ENCODE measurements around the gene TAMM41. TPM values are rescaled to one million over a fixed set of nuclear protein-coding genes. Genes with fewer than 3 reads are reported as not detected.
"Not testable (repeated sequence)": the region's sequence is repeated elsewhere in the genome, so short reads cannot be mapped to it uniquely, and the experiment has no call there.

Gene TAMM41
- total RNA-seq, 1 donor from 2014 or later: 3.7 TPM

- DNase-seq (ENCODE audit: low read depth, low spot score): no peak
These were observed 32.0 kb downstream of the TAMM41 start for GRCh38 chr3:11814663-11815062.

DNA sequence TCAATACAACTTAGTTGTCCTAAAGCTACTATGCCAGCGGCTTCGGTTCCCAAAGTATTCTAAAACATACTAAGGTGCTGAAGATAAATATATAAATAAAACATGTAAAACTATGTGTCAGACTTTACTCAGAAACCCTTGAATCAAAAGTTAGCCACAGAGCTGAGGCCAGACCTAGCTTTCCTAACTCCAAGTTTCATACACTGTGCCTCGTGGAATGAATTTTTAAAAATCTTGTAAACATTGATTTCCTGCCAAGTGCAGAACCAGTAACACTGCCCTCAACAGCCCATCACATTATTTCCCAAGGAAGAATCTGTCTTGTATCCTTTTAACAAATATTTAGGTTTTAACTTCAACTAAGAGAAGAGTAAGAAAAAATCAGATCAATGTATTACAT, 36.4 kb downstream of the TAMM41 start:
- DNase-seq (ENCODE audit: low read depth, low spot score): no peak

DNA sequence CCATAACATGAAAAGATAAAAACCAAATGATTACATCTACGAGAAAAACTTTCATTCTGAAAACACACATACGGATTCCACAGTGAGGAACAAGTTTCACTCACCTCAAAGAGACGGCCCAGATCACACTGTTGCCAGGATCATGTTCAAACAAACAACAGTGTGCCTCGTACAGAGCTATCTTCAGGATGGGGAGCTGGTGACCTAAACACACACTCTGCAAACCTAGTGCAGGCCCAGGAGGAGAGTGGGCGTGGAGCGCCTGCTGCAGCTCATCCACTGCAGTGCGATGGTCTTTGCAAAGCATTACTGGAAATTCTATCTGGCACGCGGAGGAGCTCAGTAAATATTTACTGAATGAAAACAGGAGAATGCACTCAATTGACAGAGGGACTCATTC, 38.5 kb downstream of the TAMM41 start:
- DNase-seq (ENCODE audit: low read depth, low spot score): no peak

GRCh38 chr3:11807686-11808085, 39.0 kb downstream of the TAMM41 start:
- no peak for DNase-seq (ENCODE audit: low read depth, low spot score)

GRCh38 chr3:11805716-11806115, 41.0 kb downstream of the TAMM41 start:
- DNase-seq (ENCODE audit: low read depth, low spot score): no peak

- peak; percentile 11 for DNase-seq (ENCODE audit: low read depth, low spot score)
These were observed 42.5 kb downstream of the TAMM41 start for GRCh38 chr3:11803977-11804892.

DNA sequence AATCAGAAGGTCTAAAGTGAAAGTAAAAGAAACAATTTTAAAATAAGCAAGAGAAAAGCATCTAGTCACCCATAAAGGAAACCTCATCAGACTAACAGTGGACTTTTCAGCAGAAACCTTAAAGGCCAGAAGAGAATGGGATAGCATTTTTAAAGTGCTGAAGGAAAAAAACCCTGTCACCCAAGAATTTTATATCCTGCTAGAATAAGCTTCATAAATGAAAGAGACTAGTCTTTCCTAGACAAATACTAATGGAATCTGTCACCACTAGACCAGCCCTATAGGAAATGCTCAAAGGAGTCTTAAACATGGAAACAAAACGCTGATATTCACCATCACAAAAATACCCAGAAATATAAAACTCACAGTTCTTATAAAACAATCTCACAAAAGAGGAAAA, 46.9 kb downstream of the TAMM41 start:
- DNase-seq (ENCODE audit: low read depth, low spot score): no peak

DNA sequence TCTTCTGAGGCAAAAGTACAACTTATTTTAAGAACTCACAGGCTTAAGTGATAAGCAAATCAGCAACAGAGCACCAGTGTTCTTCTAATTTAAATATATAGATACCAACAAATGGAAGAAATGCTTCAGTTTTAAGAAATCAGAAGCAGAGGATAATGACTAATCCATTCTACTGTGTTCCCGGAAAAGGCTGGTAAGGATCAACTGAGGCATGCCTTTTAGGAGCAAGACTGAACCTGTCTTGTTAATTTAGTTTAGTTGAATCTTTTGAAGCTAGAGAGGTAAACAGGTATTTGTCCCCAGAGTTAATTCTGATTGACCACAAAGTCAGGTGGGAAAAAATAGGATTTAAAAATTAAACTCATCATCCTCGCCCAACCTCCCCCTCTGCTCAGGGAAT, 51.8 kb downstream of the TAMM41 start:
- no peak for DNase-seq (ENCODE audit: low read depth, low spot score)

DNA sequence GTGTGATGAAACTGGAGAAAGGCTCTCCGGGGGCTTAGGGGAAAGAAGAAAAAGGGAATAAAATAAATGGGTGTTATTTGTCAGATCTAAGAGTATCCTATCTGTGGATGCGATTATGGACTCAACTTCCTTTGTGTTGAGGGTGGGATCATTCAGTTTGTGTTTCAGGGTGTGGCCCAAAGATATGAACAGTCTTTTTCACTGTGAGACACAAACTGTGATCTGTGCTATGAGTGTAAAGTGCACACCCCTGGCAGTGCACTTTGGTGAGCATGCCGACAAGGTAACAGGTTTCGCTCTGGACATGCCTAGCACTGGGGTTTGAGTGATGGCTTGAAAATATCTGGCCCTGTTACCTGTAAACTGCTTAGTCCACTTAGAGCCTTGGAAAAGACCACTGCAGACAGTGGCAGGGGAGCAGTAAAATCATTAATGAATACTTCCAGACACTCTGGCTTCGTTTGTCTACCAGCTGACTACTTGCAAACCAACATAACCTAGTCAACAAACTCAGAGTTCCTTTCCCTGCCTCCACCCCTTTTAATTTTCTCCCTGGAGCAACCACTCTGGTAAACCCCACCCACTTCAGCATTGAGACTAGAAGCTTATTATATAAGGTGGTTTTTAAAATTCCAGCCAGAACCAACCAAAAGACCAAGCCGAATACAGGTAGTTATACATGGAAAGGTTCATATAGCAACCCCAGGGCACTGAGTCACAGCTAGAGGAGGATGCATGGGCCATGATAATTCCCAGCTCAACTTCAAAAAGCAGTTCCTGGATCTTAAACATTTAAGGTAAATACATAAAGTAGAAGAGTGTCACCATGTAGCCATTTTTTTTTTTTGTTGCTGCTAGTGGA, 55.1 kb downstream of the TAMM41 start:
- DNase-seq (ENCODE audit: low read depth, low spot score): no peak

DNA sequence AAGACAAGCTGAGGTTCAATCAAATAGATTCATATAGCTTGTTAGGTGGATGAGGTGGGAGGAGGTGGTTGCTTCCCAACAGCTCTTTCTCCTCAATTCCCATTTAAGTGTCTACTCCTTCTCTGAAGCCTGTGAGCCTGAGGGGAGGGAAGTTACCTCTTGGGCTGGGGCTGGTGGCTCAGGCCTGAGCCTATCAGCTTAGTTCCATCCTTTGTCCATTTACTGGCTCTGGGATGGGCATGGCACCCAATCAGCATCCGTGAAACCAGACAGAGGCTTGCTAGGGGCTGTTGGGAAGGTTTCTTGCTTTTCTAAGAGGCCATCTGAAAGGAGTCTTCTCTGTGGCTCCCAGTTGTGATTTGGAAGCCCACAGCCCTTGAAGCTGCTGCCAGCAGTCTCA, 57.3 kb downstream of the TAMM41 start:
- DNase-seq (ENCODE audit: low read depth, low spot score): no peak

GRCh38 chr3:11784971-11785377, 61.7 kb downstream of the TAMM41 start:
- DNase-seq (ENCODE audit: low read depth, low spot score): no peak

GRCh38 chr3:11780341-11780740, 66.3 kb downstream of the TAMM41 start:
- DNase-seq (ENCODE audit: low read depth, low spot score): no peak

DNA sequence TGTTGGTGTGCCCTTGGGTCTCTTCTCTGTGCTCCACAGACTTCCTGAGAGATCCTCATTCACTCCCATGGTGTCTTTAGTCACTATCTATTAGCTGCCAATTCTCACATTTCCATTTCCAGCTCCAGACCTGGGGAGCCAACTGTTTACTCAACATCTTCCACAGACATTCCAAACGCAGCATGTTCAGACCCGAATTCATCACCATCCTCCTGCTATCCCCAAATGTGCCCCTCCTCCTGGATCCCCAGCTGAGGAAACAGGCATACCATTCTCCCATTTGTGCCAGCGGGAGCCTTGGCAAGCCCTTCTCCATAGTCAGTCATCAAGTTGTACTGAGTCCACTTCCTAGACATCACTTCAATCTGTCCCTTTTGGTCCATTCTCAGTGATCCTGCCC, 67.1 kb downstream of the TAMM41 start:
- no peak for DNase-seq (ENCODE audit: low read depth, low spot score)

DNA sequence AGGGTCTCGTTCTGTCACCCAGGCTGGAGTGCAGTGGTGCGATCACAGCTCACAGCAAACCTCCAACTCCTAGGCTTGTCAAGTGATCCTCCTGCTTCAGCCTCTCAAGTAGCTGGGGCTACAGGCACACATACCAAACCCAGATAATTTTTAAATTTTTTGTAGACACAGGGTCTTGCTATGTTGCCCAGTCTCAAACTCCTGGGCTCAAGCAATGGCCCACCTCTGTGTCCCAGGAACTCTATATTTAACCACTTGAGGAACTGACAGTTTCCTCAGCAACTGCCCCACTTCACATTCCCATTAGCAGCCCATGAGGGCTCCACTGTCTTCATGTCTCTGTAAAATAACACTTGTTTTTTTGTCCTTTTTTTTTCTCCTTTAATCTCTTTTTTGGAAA, 68.4 kb downstream of the TAMM41 start:
- DNase-seq (ENCODE audit: low read depth, low spot score): no peak

DNA sequence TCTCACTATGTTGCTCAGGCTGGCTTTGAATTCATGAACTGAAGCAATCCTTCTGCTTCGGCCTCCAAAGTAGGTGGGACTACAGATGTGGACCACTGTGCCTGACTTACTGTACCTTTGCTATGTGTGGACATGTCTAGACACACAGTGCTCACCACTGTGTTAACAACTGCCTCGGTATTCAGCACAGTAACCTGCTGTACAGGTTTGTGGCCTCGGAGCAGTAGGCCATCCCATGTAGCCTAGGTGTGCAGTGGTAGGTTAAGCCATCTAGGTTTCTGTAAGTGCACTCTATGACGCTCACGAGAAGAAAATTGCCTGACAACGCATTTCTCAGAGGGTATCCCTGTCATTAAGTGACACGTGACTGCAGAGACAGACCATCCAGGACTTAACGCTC, 70.3 kb downstream of the TAMM41 start:
- DNase-seq (ENCODE audit: low read depth, low spot score): no peak

- no peak for DNase-seq (ENCODE audit: low read depth, low spot score)
These were observed 71.2 kb downstream of the TAMM41 start for GRCh38 chr3:11775493-11775892.

GRCh38 chr3:11774296-11774877, 72.3 kb downstream of the TAMM41 start:
- no peak for DNase-seq (ENCODE audit: low read depth, low spot score)

DNA sequence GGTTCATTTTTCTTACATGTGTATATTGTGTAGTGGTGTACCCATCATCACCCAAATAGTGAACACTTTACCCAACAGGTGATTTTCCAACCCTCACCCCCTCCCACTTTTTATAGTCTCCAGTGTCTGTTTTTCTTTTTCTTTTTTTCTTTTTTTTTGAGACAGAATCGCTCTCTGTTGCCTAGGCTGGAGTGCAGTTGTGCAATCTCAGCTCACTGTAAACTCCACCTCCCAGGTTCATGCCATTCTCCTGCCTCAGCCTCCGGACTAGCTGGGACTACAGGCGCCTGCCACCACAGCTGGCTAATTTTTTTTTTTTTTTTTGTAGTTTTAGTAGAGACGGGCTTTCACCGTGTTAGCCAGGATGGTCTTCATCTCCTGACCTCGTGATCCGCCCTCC, 74.8 kb downstream of the TAMM41 start:
- DNase-seq (ENCODE audit: low read depth, low spot score): not testable (repeated sequence)

DNA sequence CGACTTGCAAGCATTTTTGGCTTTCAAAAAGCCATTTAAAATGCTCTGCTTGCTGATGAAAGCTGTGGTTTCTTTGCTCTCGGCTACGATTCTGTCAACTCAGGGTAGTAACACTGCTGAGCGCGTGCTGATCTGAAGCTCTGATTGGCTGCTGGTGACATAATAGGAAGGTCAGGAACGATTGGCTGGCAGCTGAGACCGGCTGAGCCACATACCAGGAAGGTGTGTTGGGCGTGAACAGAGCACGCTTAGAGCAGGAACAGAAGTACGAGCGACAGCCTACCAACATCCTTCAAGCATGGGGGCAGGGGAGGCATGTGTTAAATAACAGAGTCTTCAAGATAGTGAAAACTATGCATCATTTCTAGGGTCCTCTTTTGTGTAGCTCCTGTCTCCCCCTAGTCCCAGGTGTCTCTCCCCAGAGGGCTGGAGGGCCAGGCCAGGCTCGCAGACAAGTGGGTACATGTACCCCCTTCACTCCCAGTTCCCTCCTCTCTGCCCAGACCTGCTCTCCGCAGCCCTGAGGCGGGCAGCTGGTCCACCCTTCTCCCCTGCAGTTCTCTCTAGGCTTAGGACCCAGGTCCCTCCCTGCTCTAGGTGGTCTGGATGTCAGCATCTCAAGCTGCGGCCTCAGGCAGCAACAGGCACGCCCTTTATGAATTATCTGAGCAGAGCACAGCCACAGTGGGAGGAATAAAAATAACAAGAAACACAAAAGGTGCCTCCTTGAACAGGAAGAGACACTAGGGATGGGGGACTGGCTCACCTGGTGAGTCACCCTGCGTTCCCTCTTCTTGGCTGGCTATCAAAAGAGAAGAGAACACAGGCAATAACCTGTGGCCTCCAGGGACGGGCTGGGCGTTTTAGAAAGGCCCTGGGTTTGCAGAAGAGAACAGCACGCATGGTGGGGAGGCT, 76.0 kb downstream of the TAMM41 start:
- peak; percentile 51 for DNase-seq (ENCODE audit: low read depth, low spot score)

GRCh38 chr3:11769704-11770476, 76.8 kb downstream of the TAMM41 start:
- DNase-seq (ENCODE audit: low read depth, low spot score): no peak
